ENCODE results near the gene TSHZ3.

- TF ChIP-seq POLR2A (IDR thresholded peaks at IDR 0.05): no peak
- no peak for TF ChIP-seq CTCF (IDR thresholded peaks at IDR 0.05)
Measured at GRCh38 chr19:31266731-31267130, 82.5 kb downstream of the TSHZ3 start.
